ENCODE results near the gene DCAF4.

Gene DCAF4

GRCh38 chr14:72932893-72933292 is 6.6 kb downstream of the DCAF4 start:
- no peak for TF ChIP-seq CTCF (IDR thresholded peaks at IDR 0.05; ENCODE audit: insufficient read depth, low read length, poor library complexity, severe bottlenecking)
- no peak for DNase-seq (ENCODE audit: extremely low read depth, insufficient read length)
- H3K4me3 ChIP-seq (replicated peaks; ENCODE audit: low read depth, low read length) = no peak overlapping the region
- no peaks in the 10 kb centered on the region for H3K27me3 ChIP-seq (replicated peaks; ENCODE audit: control insufficient read depth, insufficient read depth, low read length)
- H3K36me3 ChIP-seq (ENCODE audit: control insufficient read depth, insufficient read depth, low read length) = peaks cover 2% of the 10 kb centered on the region

- no peak overlapping the region for H3K4me3 ChIP-seq (replicated peaks; ENCODE audit: low read depth, low read length)
- peaks cover 23% of the 10 kb centered on the region for H3K36me3 ChIP-seq (ENCODE audit: control insufficient read depth, insufficient read depth, low read length)
- DNase-seq (ENCODE audit: extremely low read depth, insufficient read length) = no peak
- H3K27me3 ChIP-seq (replicated peaks; ENCODE audit: control insufficient read depth, insufficient read depth, low read length) = no peaks in the 10 kb centered on the region
- no peak for TF ChIP-seq CTCF (IDR thresholded peaks at IDR 0.05; ENCODE audit: insufficient read depth, low read length, poor library complexity, severe bottlenecking)
These were observed 13.4 kb downstream of the DCAF4 start for GRCh38 chr14:72939630-72940029.

GRCh38 chr14:72941286-72941985 is 15.2 kb downstream of the DCAF4 start:
- H3K36me3 ChIP-seq (ENCODE audit: control insufficient read depth, insufficient read depth, low read length) = peaks cover 24% of the 10 kb centered on the region
- no peak overlapping the region for H3K4me3 ChIP-seq (replicated peaks; ENCODE audit: low read depth, low read length)
- H3K27me3 ChIP-seq (replicated peaks; ENCODE audit: control insufficient read depth, insufficient read depth, low read length) = no peaks in the 10 kb centered on the region
- DNase-seq (ENCODE audit: extremely low read depth, insufficient read length) = no peak
- TF ChIP-seq CTCF (IDR thresholded peaks at IDR 0.05; ENCODE audit: insufficient read depth, low read length, poor library complexity, severe bottlenecking) = no peak

GRCh38 chr14:72942934-72943333 is 16.7 kb downstream of the DCAF4 start:
- peak; percentile 11 for TF ChIP-seq CTCF (IDR thresholded peaks at IDR 0.05; ENCODE audit: insufficient read depth, low read length, poor library complexity, severe bottlenecking)
- peaks cover 28% of the 10 kb centered on the region for H3K36me3 ChIP-seq (ENCODE audit: control insufficient read depth, insufficient read depth, low read length)
- H3K4me3 ChIP-seq (replicated peaks; ENCODE audit: low read depth, low read length) = no peak overlapping the region
- no peak for DNase-seq (ENCODE audit: extremely low read depth, insufficient read length)
- no peaks in the 10 kb centered on the region for H3K27me3 ChIP-seq (replicated peaks; ENCODE audit: control insufficient read depth, insufficient read depth, low read length)

- Histone ChIP-seq H3K36me3 (ENCODE audit: control insufficient read depth, insufficient read depth, low read length) (peaks cover 24% of the 10 kb centered on the region), H3K27me3 (replicated peaks; ENCODE audit: control insufficient read depth, insufficient read depth, low read length) (no peaks in the 10 kb centered on the region), H3K4me3 (replicated peaks; ENCODE audit: low read depth, low read length) (no peak overlapping the region)
- TF ChIP-seq CTCF (IDR thresholded peaks at IDR 0.05; ENCODE audit: insufficient read depth, low read length, poor library complexity, severe bottlenecking) = no peak
- no peak for DNase-seq (ENCODE audit: extremely low read depth, insufficient read length)
These were observed 17.7 kb downstream of the DCAF4 start for GRCh38 chr14:72943876-72944430.

Measured in GM06990 (cell line).